HepG2 (cell line): ENCODE results near the gene ELAPOR1.

Experiments
- CTCF ChIP-seq: sonication (generic); formaldehyde crosslinking; IDR thresholded peaks from 2 replicates; pipeline ENCODE4 v1.5.0; 2020; ENCODE audit warnings: mild to moderate bottlenecking, missing genetic modification reagents, moderate library complexity
- KLF12 ChIP-seq: sonication (generic); formaldehyde crosslinking; IDR thresholded peaks from 2 replicates; pipeline ENCODE4 v1.4.0; 2020; ENCODE audit warnings: missing genetic modification reagents, borderline replicate concordance

GRCh38 chr1:109067883-109068282 lies 46.0 kb upstream of the ELAPOR1 start:
- no peak for TF ChIP-seq KLF12
- no peak for TF ChIP-seq CTCF
